ENCODE measurements around the gene TOPORS.

DNA sequence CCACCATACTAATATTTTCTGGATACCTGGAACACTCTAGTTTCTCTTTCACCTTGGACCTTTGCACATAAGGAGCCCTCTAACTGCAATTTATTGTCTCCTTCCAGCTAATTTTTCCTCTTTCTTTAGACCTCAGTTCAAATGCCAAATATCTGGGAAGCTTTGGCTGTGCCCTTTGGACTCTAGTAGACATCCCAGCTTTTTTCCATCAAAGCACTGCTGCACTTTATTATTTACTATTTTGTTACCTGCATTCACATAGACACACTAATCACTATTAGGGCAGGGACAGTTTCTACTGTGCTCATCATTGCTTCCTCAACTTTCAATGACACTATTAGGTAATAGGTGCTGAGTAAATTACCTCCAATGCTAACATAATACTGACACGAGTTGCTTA is 28.5 kb downstream of the TOPORS start:
- TF ChIP-seq POLR2AphosphoS5 (IDR thresholded peaks at IDR 0.05; ENCODE audit: low read depth, low read length), result no peak
- TF ChIP-seq TAF1 (IDR thresholded peaks at IDR 0.05; ENCODE audit: borderline replicate concordance, insufficient read depth, low read length), result no peak
- TF ChIP-seq, protein P1, sequence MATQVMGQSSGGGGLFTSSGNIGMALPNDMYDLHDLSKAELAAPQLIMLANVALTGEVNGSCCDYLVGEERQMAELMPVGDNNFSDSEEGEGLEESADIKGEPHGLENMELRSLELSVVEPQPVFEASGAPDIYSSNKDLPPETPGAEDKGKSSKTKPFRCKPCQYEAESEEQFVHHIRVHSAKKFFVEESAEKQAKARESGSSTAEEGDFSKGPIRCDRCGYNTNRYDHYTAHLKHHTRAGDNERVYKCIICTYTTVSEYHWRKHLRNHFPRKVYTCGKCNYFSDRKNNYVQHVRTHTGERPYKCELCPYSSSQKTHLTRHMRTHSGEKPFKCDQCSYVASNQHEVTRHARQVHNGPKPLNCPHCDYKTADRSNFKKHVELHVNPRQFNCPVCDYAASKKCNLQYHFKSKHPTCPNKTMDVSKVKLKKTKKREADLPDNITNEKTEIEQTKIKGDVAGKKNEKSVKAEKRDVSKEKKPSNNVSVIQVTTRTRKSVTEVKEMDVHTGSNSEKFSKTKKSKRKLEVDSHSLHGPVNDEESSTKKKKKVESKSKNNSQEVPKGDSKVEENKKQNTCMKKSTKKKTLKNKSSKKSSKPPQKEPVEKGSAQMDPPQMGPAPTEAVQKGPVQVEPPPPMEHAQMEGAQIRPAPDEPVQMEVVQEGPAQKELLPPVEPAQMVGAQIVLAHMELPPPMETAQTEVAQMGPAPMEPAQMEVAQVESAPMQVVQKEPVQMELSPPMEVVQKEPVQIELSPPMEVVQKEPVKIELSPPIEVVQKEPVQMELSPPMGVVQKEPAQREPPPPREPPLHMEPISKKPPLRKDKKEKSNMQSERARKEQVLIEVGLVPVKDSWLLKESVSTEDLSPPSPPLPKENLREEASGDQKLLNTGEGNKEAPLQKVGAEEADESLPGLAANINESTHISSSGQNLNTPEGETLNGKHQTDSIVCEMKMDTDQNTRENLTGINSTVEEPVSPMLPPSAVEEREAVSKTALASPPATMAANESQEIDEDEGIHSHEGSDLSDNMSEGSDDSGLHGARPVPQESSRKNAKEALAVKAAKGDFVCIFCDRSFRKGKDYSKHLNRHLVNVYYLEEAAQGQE (IDR thresholded peaks at IDR 0.05; ENCODE audit: insufficient read depth in 1 of 2, low read depth in 2 of 2, low read length in 2 of 2), result no peak
- TF ChIP-seq FOXP2 (optimal IDR thresholded peaks at IDR 0.05; ENCODE audit: borderline replicate concordance, extremely low read depth, extremely low read length, insufficient read depth), result no peak
- no peak for TF ChIP-seq SIN3A (IDR thresholded peaks at IDR 0.05; ENCODE audit: borderline replicate concordance, insufficient read depth, low read length)

Data from PFSK-1 (cell line).